GM21786 (cell line): ENCODE measurements around the gene ANKRD66.
"Not testable (repeated sequence)": the region's sequence is repeated elsewhere in the genome, so short reads cannot be mapped to it uniquely, and the experiment has no call there.

Experiments used
- ATAC-seq: cut with Tn5 transposase; IDR thresholded peaks from one replicate; pipeline ENCODE4 v1.9.1; 2021; ENCODE audit not compliant: unreplicated experiment

Gene ANKRD66

GRCh38 chr6:46751658-46752057, 4.9 kb downstream of the ANKRD66 start:
- ATAC-seq: no peak

GRCh38 chr6:46755865-46756264, 9.1 kb downstream of the ANKRD66 start:
- no peak for ATAC-seq

GRCh38 chr6:46756469-46757213, 9.9 kb downstream of the ANKRD66 start:
- no peak for ATAC-seq

DNA sequence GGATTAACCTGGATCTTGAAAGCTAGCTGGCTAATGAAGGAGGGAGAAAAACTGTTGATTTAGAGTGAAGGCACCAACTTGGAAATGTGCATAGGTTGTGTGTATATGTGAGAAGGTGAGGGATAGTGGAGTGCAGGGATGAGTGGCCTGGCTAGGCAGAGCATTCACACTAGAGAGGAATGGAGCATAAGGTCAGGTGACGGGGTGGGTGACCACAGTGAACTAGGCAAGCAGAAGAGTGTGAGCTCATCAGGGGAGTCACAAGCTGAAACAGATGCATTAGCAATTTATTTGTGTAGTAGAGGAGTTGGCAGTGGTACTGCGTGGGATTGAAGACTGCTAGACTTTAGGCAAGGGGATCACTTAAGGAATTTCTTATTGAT, 10.5 kb downstream of the ANKRD66 start:
- no peak for ATAC-seq

GRCh38 chr6:46758960-46759753, 12.4 kb downstream of the ANKRD66 start:
- ATAC-seq: no peak

- ATAC-seq: no peak
These were observed 14.2 kb downstream of the ANKRD66 start for GRCh38 chr6:46760925-46761324.

DNA sequence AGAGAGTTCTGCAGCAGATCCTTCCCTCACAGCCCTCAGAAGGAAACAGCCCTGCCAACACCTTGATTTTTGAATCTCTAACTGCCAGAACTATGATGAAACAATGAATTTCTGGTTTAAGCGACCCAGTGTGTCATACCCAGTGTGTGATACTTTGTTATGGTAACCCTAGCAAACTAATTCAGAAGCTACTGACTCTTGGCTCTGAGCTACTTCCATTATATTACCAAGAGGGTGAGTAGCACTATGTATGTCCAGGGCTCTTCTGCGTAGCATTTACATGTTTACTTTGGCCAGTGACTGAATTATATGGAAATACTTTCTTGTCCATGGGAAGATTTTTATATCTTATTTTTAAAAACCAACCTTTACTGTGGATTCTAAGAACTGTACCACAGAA, 16.7 kb downstream of the ANKRD66 start:
- no peak for ATAC-seq

GRCh38 chr6:46764280-46764679, 17.5 kb downstream of the ANKRD66 start:
- ATAC-seq: not testable (repeated sequence)

GRCh38 chr6:46764961-46765360, 18.2 kb downstream of the ANKRD66 start:
- no peak for ATAC-seq

DNA sequence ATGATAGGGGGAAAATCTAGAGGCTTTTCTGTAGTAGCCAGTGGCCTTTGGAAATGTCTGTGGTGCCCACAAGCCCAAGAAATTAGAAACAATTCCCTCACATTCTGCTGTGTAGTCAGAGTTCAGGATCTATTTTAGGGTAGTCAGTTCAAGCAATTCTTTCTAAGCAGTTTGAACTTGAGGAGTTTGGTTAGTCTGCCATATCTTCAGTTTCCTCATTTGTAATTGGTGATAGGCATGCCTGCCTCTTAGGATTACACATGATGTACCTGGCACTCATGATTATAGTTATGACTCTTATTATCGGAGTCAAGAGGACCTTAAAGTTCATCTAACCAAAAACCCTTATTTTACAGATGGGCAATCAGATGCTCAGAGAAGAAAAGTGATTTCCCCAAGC, 25.3 kb downstream of the ANKRD66 start:
- no peak for ATAC-seq

GRCh38 chr6:46772762-46773161, 26.0 kb downstream of the ANKRD66 start:
- ATAC-seq: peak; percentile 61

GRCh38 chr6:46773201-46773855, 26.6 kb downstream of the ANKRD66 start:
- ATAC-seq: no peak

DNA sequence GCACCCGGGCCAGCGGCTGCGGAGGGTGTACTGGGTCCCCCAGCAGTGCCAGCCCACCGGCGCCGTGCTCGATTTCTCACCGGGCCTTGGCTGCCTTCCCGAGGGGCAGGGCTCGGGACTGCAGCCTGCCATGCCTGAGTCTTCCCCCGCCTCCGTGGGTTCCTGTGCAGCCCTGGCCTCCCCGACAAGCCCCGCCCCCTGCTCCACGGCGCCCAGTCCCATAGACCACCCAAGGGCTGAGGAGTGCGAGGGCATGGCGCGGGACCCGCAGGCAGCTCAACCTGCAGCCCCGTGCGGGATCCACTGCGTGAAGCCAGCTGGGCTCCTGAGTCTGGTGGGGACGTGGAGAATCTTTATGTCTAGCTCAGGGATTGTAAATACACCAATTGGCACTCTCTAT, 28.0 kb downstream of the ANKRD66 start:
- ATAC-seq: not testable (repeated sequence)

DNA sequence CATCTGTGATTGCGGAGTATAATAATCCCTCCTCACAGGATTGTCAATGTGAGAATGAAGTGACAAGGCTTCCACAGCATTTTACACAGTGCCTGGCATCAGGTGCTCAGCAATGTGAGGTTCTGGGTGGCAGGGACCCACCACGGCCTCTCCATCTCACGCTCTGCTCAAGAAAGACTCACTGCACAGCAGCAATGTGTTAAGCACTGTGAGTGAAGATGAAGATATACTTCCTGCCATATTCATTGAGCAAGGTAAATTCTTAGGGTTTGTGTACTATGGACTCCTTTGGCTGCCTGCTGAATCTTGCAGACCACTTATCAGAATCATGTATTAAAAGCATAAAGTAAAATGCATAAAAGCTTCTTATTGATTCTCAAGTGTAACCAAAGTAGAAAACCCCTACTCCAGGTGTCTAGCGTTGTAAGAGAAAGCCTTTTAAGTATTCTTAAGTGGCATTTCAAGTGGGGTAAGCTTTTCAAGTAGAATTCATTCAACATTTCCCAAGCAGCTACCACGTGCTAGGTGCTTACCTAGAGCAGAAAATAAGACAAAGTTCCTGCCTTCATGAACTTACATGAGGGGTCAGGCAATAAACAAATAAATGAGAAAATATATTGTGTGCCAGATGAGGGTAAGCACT, 29.5 kb downstream of the ANKRD66 start:
- no peak for ATAC-seq

DNA sequence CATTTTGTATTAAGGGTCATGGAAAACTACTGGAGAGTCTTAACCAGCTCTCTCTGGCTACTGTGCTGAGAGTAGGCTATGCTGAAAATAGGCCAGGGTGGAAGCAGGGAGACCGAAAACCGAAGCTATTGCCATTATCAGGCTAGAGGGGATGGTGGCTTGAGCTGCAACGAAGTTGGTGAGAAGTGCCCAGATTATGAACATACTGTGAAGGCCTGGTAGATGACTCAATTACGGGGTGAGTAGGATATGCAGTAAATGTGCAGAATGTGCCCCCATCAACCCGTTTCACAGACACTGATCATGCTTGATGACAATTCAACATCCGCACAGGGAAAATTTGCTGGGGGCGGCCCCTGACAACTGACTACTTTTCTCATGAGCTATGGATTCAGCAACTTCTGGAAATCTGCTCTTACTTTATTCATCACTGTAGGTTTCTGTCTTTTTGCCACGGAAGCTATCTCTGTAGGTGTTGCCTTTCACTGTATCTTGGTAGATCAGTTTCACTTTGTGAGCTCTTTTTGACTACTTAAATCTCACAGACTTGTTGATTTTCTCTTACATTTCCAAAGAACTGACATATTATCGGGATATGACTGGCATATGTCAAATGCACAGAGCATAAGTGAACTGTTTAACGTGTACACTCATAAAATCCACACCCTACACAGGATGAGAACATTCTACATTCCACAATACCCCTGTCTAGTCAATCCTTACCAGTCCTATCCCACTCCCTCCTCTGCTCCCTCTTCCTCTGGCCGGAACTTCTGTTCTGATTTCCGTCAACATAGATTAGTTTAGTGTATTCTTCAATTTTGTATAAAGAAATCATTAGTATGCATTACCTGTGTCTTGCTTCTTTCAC, 31.0 kb downstream of the ANKRD66 start:
- no peak for ATAC-seq

- no peak for ATAC-seq
These were observed 35.0 kb downstream of the ANKRD66 start for GRCh38 chr6:46781478-46782378.

GRCh38 chr6:46784535-46784934, 37.8 kb downstream of the ANKRD66 start:
- ATAC-seq: no peak

DNA sequence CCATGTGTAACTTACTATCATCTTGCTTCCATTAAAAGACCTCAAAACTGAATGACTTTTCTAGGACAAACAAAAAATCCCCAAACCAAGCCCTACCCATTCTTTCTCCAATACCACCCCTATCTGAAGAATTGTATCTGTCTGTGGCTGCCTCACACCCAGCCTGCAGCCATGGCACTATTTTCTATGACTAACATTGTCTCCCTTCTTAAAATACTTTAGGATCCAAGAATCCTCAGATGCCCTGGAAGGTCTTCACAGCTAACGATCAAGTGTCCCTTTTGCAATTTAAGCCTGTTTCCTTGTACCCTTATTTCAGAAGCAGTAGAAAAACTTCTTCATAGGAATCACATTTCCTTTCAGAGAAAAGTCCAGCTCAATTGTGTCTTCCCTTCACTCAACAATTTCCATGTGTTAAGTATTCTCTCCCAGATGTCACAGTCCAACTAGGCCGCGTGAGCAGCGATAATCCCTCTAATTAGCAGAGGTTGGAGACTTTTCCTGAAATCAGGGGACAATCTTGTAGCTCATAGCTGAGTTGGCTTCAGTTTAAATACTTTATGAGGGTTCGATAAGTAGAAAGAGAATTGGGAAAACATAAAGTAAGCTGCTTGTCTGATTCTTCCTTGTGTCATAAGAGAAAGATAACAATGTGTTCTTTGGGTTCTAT, 41.3 kb downstream of the ANKRD66 start:
- ATAC-seq: no peak

DNA sequence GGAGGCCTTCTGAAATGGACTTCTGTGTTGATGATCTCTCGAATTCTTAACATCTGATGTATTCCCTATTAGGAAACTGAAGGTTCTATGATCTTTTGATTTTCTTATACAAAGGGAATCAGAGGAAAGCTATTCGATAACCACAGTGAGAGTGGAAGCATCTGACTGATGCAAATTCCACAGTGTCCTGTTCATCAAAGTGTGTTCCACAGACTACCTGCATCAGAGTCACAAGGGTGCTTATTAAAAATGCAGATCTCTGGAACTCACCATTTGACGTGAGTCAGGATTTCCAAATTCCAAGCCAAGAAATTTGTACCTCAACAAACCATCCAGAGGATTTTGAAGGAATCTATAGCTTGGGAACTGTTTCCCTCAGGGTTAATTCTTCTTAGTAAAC, 42.1 kb downstream of the ANKRD66 start:
- no peak for ATAC-seq
